ENCODE results near the gene AKAP9.

- TF ChIP-seq CTCF (IDR thresholded peaks at IDR 0.05) = no peak
- TF ChIP-seq POLR2A (IDR thresholded peaks at IDR 0.05) = no peak
These were observed 21.8 kb downstream of the AKAP9 start for GRCh38 chr7:91962419-91962818.
